ENCODE data around the gene RIPK1. TPM values are rescaled to one million over a fixed set of nuclear protein-coding genes. Genes with fewer than 3 reads are reported as not detected.

The RIPK1 gene
- 13.5 and 14.3 TPM in 2 replicates for polyA plus RNA-seq (2011; rRNA removed)
- polyA plus RNA-seq (2012; cell fraction: cytosol; rRNA removed) = 5.3 and 5.9 TPM in 2 replicates
- 5.5 and 8.5 TPM in 2 replicates for polyA plus RNA-seq (2012; cell fraction: nucleus; rRNA removed)
- polyA plus RNA-seq (2017; fragmentation: RNase III; extraction: RNeasy Plus Mini Kit Qiagen cat#74134 plus additional on column Dnase treatment) = 10.4 to 12.2 TPM (median 10.6 TPM) in 3 replicates
- 11.1 and 12.0 TPM in 2 replicates for polyA minus RNA-seq (2011; rRNA and poly(A)+ RNA removed)

DNA sequence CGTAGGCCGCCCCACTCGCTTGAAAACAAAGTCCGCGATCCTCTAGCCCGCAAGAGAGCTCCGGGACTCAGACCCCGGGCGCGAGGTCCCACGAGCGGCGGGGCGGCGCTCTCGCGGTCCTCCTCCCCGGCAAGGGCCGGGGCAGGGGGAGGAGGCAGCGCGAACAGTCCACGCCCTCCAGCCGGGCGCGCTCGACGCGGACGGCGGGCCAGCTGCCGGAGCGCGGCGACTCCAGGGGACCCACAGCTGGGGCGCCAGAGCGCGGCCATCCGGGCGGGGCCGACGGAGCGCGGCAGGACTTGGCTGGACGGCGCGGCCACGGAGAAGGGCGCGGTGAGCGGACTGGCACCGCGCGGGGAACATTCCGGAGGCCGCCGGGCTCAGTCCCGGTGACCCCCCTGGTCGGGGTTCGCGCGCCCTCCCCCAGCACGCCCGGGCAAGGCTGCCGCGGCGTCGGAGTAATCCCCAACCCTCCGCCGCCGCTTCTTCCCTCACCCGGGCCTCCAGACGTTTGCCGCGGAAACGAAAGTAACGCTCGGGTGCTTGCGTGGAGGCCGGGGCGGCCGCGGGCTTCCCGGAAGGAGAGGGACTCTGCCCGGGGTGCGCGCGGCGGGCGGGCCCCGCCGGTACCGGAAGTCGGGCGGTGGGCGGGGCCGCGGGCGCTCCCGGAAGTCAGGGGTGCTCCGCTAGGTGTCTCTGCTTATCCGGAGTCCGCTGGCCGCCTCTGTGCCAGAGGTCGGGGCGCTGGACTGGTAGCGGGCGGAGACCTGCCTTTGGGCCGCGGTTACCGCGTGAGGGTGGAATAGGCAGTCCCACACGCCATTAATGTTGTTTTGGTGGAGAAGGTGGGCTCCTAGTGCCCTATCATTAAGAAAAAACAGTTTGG, at the start of gene RIPK1:
RIPK1 (plus strand) TSS at position 166 of the 886 bp plus-strand sequence. CDS start 8,330 bp downstream, outside the sequence.
- Histone ChIP-seq H3K4me3 (peak within 1 kb of the TSS; percentile 68), H3K9me3 (no peaks in the 10 kb centered on the region), H3K4me2 (peak within 1 kb of the TSS; percentile 97), H3K4me1 (peaks cover 10% of the 10 kb centered on the region; the same call in 1 of the 3 replicates), H3K27ac (peak within 1 kb of the TSS; percentile 94 to 99)
- CTCF ChIA-PET = interaction anchor here (0.7 to 1.3 kb wide), 4 partner anchors 51 to 183 kb away, joined by 3 to 4 read pairs (median 3); no protein-coding TSS in a partner anchor
- TF ChIP-seq SMC3 (IDR thresholded peaks at IDR 0.05) = no peak
- TF ChIP-seq CHD4 (IDR thresholded peaks at IDR 0.05; ENCODE audit: borderline replicate concordance) = no peak
- TF ChIP-seq, protein P1, sequence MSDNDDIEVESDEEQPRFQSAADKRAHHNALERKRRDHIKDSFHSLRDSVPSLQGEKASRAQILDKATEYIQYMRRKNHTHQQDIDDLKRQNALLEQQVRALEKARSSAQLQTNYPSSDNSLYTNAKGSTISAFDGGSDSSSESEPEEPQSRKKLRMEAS (IDR thresholded peaks at IDR 0.05) = peak; percentile 23; the same call in 1 of the 2 replicates
- peak; percentile 83 for TF ChIP-seq POLR2A (IDR thresholded peaks at IDR 0.05; ENCODE audit: low read length)
- TF ChIP-seq, protein P2, sequence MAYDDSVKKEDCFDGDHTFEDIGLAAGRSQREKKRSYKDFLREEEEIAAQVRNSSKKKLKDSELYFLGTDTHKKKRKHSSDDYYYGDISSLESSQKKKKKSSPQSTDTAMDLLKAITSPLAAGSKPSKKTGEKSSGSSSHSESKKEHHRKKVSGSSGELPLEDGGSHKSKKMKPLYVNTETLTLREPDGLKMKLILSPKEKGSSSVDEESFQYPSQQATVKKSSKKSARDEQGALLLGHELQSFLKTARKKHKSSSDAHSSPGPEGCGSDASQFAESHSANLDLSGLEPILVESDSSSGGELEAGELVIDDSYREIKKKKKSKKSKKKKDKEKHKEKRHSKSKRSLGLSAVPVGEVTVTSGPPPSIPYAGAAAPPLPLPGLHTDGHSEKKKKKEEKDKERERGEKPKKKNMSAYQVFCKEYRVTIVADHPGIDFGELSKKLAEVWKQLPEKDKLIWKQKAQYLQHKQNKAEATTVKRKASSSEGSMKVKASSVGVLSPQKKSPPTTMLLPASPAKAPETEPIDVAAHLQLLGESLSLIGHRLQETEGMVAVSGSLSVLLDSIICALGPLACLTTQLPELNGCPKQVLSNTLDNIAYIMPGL (CRISPR knock-in tag; IDR thresholded peaks at IDR 0.05; ENCODE audit: borderline replicate concordance) = no peak
- peak; percentile 56; the same call in 1 of the 2 replicates for TF ChIP-seq TFCP2L1 (CRISPR knock-in tag; IDR thresholded peaks at IDR 0.05)
- 0 out of 2 replicates have a peak, but pooled peaks have one; percentile 39 for TF ChIP-seq MYC (IDR thresholded peaks at IDR 0.05; ENCODE audit: borderline replicate concordance, low read length)
- TF ChIP-seq, protein P3, sequence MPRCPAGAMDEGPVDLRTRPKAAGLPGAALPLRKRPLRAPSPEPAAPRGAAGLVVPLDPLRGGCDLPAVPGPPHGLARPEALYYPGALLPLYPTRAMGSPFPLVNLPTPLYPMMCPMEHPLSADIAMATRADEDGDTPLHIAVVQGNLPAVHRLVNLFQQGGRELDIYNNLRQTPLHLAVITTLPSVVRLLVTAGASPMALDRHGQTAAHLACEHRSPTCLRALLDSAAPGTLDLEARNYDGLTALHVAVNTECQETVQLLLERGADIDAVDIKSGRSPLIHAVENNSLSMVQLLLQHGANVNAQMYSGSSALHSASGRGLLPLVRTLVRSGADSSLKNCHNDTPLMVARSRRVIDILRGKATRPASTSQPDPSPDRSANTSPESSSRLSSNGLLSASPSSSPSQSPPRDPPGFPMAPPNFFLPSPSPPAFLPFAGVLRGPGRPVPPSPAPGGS (IDR thresholded peaks at IDR 0.05) = peak; percentile 91; the same call in 2 of the 3 replicates
- no peak for TF ChIP-seq EP300 (IDR thresholded peaks at IDR 0.05)
- peak in 1 of 2 experiments; percentile 21; a peak in 1 of 5 replicates for TF ChIP-seq RAD21 (conservative IDR thresholded peaks at IDR 0.05 in 1 of 2, IDR thresholded peaks at IDR 0.05 in 1 of 2)
- TF ChIP-seq CBX8 (IDR thresholded peaks at IDR 0.05) = no peak
- peak; percentile 92 to 94 for TF ChIP-seq JUN (IDR thresholded peaks at IDR 0.05)
- TF ChIP-seq POLR2AphosphoS2 (conservative IDR thresholded peaks at IDR 0.05; ENCODE audit: low read length) = no peak
- no peak for TF ChIP-seq NFE2L2 (conservative IDR thresholded peaks at IDR 0.05; ENCODE audit: low read length)
- peak; percentile 87; the same call in 1 of the 2 replicates for TF ChIP-seq PHF8 (IDR thresholded peaks at IDR 0.05; ENCODE audit: borderline replicate concordance, low read depth)
- ATAC-seq (peak; percentile 82 to 89), DNase-seq (ENCODE audit: low read depth in 1 of 2, low spot score in 1 of 2) (peak; percentile 83 to 86), FAIRE-seq (no peak)
- POLR2A ChIA-PET = interaction anchor here (0.6 to 2.5 kb wide), 8 partner anchors 28 to 305 kb away, joined by 3 to 14 read pairs (median 4); partner anchors contain the start of genes NQO2 and SERPINB1
- WGBS (ENCODE audit: missing lambda C conversion rate) = under 1% methylated on average over 32 of the region's 112 CpGs

DNA sequence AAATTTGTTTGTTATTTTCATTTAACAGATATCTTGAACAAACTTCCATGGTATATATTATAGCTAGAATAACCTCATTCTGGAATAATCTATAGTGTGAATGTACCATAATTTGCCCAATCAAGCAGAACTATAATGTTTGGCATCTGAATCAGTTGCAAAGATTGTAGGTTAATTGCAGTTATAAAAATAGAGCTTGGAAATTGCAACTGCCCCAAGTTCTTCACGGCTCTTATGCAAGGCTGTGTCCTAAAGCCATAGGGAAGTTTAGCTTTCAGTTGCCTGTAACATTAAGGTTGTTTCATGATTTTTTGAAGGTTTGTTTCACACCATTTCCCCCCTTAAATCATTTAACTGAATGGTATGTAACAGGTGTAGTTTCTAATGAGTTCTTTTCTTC, 49.2 kb upstream of the RIPK1 start:
- ATAC-seq = no peak
- H3K4me2 ChIP-seq = no peak overlapping the region
- no peak overlapping the region for H3K27ac ChIP-seq
- H3K4me1 ChIP-seq = peaks cover 8% of the 10 kb centered on the region
- POLR2A ChIA-PET = no interaction called here
- WGBS (ENCODE audit: missing lambda C conversion rate) = 89% methylated on average over 1 of the region's 1 CpG
- TF ChIP-seq RNF2 (IDR thresholded peaks at IDR 0.05; ENCODE audit: borderline replicate concordance, low read depth) = no peak
- no peak for TF ChIP-seq SMC3 (IDR thresholded peaks at IDR 0.05)
- TF ChIP-seq NPAS2 (CRISPR knock-in tag; IDR thresholded peaks at IDR 0.05; ENCODE audit: borderline replicate concordance) = no peak
- TF ChIP-seq, protein P2 (CRISPR knock-in tag; IDR thresholded peaks at IDR 0.05; ENCODE audit: borderline replicate concordance) = no peak
- TF ChIP-seq, protein P4, sequence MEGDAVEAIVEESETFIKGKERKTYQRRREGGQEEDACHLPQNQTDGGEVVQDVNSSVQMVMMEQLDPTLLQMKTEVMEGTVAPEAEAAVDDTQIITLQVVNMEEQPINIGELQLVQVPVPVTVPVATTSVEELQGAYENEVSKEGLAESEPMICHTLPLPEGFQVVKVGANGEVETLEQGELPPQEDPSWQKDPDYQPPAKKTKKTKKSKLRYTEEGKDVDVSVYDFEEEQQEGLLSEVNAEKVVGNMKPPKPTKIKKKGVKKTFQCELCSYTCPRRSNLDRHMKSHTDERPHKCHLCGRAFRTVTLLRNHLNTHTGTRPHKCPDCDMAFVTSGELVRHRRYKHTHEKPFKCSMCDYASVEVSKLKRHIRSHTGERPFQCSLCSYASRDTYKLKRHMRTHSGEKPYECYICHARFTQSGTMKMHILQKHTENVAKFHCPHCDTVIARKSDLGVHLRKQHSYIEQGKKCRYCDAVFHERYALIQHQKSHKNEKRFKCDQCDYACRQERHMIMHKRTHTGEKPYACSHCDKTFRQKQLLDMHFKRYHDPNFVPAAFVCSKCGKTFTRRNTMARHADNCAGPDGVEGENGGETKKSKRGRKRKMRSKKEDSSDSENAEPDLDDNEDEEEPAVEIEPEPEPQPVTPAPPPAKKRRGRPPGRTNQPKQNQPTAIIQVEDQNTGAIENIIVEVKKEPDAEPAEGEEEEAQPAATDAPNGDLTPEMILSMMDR (IDR thresholded peaks at IDR 0.05) = no peak
- no peak for TF ChIP-seq ZNF302 (CRISPR knock-in tag; IDR thresholded peaks at IDR 0.05)
- TF ChIP-seq KDM5A (IDR thresholded peaks at IDR 0.05) = no peak
- no peak for TF ChIP-seq RAD21 (conservative IDR thresholded peaks at IDR 0.05 in 1 of 2, IDR thresholded peaks at IDR 0.05 in 1 of 2)
- TF ChIP-seq TP53 (CRISPR knock-in tag; IDR thresholded peaks at IDR 0.05) = no peak
- H3K9me3 ChIP-seq = no peaks in the 10 kb centered on the region
- H3K4me3 ChIP-seq = no peak overlapping the region
- DNase-seq (ENCODE audit: low read depth in 1 of 2, low spot score in 1 of 2) = no peak
- no peak for FAIRE-seq
- CTCF ChIA-PET = interaction anchor here (0.6 kb wide), 1 partner anchor 108 kb away, joined by 3 read pairs; no protein-coding TSS in a partner anchor
